ENCODE data around the gene CLEC20A.

CLEC20A gene

GRCh38 chr1:178496410-178497135 lies at the start of gene CLEC20A:
Gene CLEC20A (minus strand): TSS chr1:178496964. CDS start chr1:178496939, 25 bp downstream.
- DNase-seq (ENCODE audit: low read depth) = no peak

DNA sequence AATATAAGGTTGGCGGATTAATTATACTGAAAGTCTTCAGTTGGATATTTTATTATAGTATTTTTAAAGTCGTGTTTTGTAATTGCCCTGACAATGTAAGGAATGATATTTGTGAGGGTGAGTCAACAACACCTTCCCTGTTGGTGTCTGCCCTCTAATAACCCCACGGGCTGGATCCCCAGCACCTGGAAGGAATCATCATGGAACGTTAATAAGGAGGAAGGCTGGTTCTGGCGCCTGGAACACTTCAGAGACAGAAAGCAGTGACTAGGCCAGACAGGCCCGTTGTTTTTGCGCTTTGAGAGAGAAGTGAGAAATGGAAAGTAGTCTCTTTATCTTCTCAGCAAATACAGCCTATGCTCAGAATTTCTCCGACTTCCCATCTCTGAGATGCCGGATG lies 47.8 kb upstream of the CLEC20A start:
- no peak for DNase-seq (ENCODE audit: low read depth)

GRCh38 chr1:178543290-178543607 lies 46.5 kb upstream of the CLEC20A start:
- DNase-seq (ENCODE audit: low read depth) = no peak

GRCh38 chr1:178542554-178543289 lies 46.0 kb upstream of the CLEC20A start:
- peak; percentile 79 for DNase-seq (ENCODE audit: low read depth)

DNA sequence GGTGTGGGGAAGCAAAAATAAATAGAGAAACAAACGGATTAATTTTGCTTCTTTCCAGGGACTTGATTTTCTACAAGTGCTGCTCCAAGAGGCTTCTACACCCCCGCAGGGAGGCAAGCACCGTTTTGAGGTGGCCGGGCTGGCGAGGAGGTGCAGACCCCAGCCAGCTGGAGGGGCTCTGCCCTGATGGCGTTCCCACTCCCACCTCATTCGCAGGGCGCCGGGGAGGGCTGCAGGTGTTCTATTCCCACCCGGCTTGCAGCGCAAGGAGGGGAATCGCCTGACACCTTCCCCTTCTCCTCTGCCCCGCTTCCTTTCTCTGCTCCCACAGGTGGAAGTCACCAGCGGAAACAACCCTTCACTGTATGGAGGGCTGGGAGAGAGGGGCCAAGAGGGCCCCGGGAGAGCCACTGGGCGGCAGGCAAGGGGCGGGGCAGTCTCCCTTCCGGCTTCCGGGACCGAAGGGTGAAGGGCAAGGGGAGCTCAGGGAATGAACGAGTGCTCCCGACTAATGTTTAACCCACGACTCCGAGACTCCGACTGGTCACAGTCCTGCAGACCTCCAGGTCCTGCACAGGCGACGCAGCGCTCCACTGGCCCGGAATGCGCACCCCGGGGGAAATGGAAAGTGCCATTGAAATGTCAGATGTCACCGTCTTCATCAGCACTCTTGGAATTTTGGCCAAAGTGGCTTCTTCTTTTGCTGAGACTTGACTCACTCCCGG lies 45.2 kb upstream of the CLEC20A start:
- no peak for DNase-seq (ENCODE audit: low read depth)

GRCh38 chr1:178541379-178541778 lies 44.6 kb upstream of the CLEC20A start:
- no peak for DNase-seq (ENCODE audit: low read depth)

GRCh38 chr1:178540646-178541045 lies 43.9 kb upstream of the CLEC20A start:
- DNase-seq (ENCODE audit: low read depth) = peak; percentile 81

GRCh38 chr1:178540204-178540603 lies 43.4 kb upstream of the CLEC20A start:
- DNase-seq (ENCODE audit: low read depth) = no peak

DNA sequence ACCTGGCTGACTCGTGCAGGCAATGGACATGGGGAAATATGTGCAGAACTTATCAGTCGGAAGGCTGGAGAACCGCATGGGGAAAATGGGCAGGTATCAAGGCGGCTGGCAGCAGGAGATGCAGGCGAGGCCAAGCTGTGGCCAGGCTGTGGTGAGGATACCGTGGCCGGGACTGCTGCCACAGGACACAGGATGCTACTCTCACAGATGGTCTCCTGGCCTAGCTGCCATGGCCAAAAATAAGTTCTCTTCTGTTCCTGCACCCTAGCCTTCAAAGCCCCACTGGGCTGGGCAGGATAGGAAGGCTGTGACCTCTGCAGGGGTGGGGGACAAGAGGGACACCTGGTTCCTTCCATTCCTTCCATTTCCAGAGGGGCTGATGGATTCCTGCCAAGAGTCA lies 42.5 kb upstream of the CLEC20A start:
- DNase-seq (ENCODE audit: low read depth) = no peak

- DNase-seq (ENCODE audit: low read depth) = peak; percentile 64
Measured at GRCh38 chr1:178538192-178538916, 41.6 kb upstream of the CLEC20A start.

DNA sequence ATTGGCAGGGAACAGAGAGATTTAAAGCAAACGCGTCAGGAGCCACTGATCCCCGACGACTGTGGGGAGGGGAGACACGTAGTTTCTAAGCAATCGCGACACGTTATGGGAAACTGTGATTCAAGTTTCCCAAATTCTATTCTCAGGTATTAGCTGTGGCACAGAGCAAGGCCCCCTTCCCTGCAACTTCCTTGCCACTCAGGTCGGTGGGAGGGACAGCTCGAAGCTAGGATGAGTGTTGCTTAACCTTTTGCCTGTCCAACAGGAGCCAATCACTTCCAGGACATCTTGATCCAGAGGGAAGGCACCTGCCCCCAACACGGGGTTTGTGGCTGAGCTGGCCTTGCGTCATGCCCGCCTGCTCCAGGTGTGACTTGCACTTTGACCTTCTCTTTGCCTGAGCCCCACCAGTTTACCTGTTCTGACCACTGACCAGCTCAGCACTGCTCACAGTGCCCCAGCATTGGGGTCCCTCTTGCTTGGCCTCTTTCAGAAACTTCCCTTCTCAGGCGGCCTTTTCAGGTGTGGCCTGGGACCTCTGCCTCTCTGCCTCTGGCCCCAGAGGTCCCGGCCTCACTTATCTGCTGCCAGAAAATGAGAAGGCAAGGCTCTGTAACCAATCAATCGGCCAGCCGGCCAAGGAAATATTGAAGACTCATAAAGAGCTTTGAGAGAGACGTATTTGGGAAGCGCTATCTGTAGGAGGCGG lies 40.8 kb upstream of the CLEC20A start:
- DNase-seq (ENCODE audit: low read depth) = no peak

DNA sequence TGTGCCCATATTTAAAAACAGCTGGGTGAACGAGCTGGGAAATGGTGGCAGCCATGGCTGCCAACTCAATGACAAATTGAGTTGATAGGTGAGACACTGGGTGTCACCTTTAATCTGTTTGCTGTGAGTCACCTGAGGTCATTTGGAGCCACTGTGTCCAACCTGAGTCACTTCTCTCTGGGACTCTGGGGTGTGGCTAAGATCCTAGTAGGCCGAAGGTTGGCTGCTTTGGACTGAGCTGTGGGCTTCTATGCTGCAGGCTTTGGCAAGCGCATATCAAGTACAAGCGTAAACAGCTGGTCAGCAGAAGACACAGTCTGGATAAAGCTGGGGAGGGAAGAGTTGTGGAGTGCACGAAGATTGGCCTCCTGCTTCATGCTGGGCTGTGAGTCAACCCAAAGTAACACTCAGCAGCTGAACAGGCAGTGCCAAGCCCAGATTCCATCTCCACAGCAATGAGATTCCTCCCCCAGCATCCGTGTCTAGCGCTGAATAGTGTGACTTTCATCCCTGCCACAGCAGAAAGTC lies 40.1 kb upstream of the CLEC20A start:
- DNase-seq (ENCODE audit: low read depth) = peak; percentile 99

DNA sequence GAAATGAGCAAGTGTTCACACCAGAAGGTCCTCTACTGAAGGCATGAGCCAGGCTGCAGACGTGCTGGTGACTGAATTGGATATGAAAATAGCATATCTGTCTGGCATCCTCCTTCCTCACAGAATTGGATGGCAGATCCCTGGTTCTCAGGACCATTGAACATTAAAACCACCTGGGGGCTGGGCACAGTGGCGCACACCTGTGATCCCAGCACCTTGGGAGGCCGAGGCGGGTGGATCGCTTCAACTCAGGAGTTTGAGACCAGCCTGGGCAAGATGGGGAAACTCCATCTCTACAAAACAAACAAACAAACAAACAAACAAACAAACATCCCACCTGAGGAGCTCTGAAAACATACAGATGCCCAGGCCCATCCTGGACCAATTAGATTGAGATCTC lies 39.6 kb upstream of the CLEC20A start:
- no peak for DNase-seq (ENCODE audit: low read depth)

GRCh38 chr1:178534137-178534868 lies 37.5 kb upstream of the CLEC20A start:
- DNase-seq (ENCODE audit: low read depth) = no peak

DNA sequence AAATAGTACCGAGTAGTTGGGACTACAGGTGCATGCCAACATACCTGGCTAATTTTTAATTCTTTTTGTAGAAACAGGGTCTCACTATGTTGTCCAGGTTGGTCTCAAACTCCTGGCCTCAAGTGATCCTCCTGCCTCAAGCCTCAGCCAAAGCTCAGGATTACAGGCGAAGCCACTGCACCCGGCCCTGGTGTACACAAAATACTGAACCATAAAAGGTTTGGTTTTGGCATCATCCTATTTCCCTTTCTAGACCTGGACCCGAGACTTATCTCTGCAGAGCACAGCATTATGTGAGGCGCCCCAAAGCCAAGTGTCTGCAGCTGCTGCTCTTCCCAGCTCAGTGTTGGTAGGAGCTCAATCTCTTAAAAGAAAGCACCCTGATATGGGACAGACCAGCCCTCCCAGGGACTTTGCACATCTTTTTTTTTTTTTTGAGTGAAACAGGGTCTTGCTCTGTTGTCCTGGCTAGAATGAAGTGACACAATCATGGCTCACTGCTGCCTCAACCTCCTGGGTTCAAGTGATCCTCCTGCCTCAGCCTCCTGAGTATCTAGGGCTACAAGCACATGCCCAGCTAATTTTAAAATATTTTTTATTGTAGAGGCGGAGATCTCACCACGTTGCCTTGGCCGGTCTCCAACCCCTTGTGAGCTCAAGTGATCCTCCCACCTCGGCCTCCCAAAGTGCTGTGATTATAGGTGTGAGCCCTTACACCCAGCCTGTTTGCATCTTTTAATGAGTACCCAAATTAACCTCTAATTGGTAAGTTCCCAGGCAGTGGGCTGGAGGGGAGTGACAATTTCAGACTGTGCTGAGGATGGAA lies 36.6 kb upstream of the CLEC20A start:
- no peak for DNase-seq (ENCODE audit: low read depth)

GRCh38 chr1:178532392-178532791 lies 35.6 kb upstream of the CLEC20A start:
- DNase-seq (ENCODE audit: low read depth) = peak; percentile 62

DNA sequence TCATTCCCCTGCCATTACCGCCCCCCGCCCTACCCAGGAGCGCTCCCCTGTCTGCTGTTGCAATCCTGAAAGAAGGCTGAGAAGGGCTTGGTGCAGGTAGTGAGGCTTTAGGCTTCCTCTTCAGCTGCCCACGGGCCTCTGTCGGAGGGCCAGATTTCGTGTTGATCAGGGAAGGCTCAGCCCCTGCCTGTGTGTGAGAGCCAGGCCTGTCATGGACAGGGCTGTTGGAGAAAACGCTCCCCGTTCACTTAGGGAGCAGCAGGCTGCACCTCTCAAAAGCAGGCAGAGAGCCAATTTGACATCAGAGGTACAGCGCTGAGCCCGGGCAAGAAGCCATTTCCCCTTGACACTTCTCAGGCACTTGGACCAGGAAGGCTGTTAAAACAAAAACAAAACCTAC lies 35.1 kb upstream of the CLEC20A start:
- DNase-seq (ENCODE audit: low read depth) = no peak

DNA sequence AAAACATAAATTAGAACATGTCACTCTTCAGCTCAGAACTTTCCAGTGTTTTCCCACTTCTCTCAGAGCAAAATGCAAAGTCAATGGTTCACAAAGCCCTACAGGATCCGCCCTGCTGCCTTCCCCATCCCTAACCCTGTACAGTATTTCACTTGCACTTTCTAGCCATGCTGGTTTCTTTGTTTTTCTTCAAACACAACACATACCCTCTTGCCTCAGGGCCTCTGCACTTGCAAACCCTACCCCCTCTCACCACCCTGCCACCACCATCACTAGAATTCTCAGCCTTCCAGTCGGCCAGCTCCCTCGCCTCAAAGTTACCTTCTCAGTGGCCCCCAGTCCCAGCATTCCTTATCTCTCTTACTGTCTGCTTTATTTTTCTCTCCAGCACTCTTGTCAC lies 33.7 kb upstream of the CLEC20A start:
- no peak for DNase-seq (ENCODE audit: low read depth)

- DNase-seq (ENCODE audit: low read depth) = peak; percentile 68
Measured at GRCh38 chr1:178530037-178530402, 33.3 kb upstream of the CLEC20A start.

Data from GM04504 (cell line).